SH-SY5Y (cell line): ENCODE measurements around the gene VBP1.

Experiments used
- GATA2 ChIP-seq: IDR thresholded peaks from 2 replicates; pipeline ENCODE4 v1.6.1; 2011; ENCODE audit warnings: mild to moderate bottlenecking, low read depth, low read length
- GATA3 ChIP-seq: IDR thresholded peaks from 2 replicates; pipeline ENCODE4 v1.6.1; 2011; ENCODE audit warnings: low read depth, mild to moderate bottlenecking, low read length, moderate library complexity

VBP1 gene

DNA sequence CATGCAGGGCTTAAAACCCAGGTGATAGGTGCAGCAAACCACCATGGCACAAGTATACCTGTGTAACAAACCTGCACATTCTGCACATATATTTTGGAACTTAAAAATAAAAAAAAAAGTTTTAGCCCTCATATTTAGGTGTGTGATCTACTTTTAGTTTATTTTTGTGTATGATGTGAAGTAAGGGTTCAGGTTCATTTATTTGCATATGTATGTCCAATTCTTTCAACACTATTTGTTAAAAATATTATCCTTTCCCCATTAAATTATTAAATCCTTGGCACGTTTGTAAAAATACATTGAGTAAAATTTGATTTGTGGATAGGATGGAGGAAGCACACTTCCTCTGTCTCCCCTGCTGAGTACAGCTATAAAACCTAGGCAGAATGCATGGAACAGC is 35.1 kb downstream of the VBP1 start:
- TF ChIP-seq GATA3 (no peak), GATA2 (no peak)

DNA sequence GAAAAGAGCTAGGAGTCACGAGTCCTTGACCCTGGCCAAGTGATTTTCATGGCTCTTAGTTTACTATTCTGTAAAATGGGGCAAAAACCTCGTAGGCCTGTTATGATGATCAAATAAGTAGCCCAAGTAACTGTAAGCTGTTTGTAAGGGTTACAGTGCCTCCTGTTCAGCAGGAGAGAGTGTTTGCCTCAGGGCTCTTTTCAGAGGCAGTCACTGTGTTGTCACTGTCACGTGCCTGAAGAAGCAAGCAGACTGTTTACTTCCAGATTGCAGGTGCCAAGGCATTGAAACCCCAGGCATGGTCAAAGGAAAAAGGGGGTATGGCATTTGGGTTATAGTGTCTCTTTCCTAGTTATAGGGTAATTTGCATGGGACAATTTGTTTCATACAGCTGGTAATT is 43.5 kb downstream of the VBP1 start:
- no peak for TF ChIP-seq GATA3
- no peak for TF ChIP-seq GATA2

DNA sequence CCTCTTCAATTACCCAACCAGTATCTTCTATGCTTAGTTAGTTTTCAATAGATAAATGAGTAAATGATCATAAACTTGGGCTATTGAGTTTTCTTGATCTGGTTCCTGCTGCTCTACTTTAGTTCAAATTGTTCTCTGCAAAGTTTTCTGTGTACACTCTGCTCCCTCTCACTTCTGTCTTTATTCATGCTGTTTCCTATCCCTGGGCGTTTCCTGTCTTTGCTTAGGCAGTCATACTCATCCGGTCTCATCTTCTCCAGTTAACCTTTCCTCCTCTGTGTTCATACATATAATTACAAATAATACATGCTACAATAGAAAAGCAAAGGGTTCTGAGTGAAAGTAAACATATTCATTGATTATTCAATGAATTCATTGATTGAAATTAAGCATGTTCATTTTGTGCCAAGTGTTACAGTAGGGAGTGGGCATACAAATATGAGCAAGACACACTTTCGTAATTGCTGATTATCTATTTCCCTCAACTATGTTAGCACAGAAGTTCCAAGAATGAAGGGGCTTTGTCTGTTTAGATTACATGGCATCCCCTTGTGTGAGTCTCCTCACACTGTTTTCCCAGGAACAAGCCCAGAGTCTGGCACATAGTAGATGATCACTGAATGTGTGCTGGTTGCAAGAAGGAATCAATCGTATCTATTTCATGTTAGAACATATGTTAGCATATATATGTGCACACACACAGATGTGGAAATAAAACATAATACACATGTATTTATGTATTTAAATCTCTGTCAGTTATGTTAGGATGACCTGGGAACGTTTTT is 46.9 kb downstream of the VBP1 start:
- TF ChIP-seq GATA2, result no peak
- no peak for TF ChIP-seq GATA3

DNA sequence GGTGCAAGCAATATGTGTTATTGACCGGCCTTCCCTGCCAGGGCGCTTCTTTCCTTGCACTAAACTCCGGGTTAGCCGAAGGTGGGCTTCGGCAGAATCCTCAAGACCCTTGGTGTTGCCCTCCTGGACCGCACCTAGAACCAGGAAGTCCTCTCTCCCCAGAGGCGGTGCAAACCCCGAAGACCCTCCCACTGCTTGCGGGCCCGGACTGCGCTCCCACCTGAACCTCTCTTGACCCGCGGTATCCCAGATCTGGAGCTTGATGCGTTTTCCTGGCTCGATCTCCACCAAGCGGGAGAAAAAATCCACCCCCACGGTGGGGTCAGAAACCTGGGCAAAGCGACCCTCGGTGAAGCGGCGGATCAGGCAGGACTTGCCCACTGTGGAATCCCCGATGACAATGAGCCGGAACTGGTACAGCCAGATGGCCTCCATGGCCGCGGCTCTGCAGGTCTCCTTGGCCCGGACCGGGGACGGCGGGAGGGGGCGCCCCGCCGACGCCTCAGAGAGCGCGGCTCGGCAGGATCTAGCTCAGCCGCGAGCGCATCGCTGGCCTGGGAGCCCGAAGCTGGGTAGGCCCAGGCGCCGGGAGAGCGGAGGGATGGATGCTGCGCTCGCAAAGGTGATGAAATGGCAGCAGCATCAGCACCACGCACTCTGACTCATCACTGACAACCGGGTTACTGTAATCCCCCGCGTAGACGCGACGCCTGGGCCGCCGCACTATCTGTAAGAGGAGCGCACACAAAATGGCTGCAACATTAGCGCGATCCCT is 47.8 kb downstream of the VBP1 start, which contains the start of gene RAB39B:
Gene RAB39B (minus strand): TSS at position 638 of the 775 bp plus-strand sequence. CDS start 203 bp downstream, at position 435.
- TF ChIP-seq GATA3 (no peak), GATA2 (no peak)

DNA sequence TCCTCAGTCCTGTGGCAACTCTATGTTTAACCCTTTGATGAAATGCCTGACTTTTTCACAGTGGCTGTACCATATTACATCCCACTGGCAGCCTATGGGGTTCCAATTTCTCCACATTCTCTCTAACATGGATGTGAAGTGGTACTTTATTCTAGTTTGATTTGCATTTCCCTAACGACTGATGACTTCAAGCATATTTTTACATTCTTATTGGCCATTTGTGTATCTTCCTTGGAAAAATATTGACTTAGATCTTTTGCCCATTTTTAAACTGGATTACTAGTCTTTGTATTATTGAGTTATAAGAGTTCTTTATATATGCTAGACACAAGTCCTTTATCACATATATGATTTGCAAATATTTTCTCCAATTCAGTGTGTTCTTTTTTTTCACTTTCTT is 50.2 kb downstream of the VBP1 start:
- TF ChIP-seq GATA3 (no peak), GATA2 (no peak)

DNA sequence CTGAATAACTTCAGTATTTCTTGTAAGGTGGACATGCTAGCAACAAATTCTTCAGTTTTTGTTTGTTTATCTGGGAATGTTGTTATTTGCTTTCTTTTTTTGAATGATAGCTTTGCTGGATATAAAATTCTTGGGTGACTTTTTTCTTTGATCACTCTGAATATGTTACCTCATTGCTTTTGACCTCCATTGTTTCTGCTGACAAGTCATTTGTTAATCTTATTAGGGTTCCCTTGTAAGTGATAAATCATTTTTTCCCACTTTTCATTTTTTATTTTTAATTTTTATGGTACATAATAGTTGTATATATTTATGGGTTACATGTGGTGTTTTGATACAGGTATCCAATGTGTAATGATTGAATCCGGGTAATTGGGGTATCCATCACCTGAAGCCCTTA is 54.7 kb downstream of the VBP1 start:
- TF ChIP-seq GATA2 (no peak), GATA3 (no peak)

DNA sequence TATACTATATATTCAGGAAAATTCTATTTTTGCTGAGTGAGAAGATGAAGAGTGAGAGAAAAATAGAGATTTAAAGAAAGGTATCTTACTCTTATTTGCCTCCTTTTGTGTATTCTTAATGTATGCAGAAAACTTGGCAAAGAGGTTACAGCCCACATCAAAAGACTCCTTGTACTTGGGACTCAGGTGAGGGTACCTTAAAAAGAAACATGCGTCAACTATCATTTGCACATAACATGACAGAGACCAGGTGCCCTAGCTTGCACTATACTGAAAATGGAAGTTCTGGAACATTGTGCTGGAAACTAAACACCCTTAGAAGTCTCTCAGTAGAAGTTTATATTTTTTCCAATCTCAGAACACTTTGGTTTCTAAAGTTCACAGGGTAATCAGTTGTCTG is 63.6 kb downstream of the VBP1 start:
- TF ChIP-seq GATA3 (no peak), GATA2 (no peak)
